ENCODE results near the gene PIGS. TPM values are rescaled to one million over a fixed set of nuclear protein-coding genes. Genes with fewer than 3 reads are reported as not detected.
A peak's percentile ranks its signal among the peaks of the same experiment; 100 is the strongest.
"Not testable (repeated sequence)": the region's sequence is repeated elsewhere in the genome, so short reads cannot be mapped to it uniquely, and the experiment has no call there.

Gene PIGS
- total RNA-seq, 1 donor from 2014 or later = 15.2 TPM

DNA sequence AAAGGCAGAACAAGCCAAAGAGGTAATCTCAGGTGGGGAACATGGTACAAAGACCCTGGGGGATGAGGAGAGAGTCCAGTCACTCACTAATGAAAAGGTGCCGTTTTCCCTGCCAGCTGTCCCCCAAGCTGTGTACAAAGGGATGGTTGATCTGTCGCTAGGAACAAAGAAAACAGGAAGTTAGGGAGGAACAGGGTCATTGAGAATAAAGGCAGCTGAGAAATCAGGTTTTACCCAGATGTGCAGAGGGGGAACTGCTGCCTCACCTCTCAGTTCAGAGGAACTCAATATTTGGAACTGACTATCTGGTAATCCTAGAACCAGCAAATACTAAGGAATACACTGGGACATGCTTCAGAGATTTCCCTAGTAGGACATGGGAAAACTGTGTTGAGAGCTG, 41.2 kb upstream of the PIGS start:
- Mint-ChIP-seq H3K27me3 (ENCODE audit: insufficient read depth, low read depth) (peaks cover 5% of the 10 kb centered on the region), H3K9me3 (no peaks in the 10 kb centered on the region), H3K27ac (peak overlapping the region; percentile 15), H3K4me1 (peaks cover 5% of the 10 kb centered on the region), H3K4me3 (no peak overlapping the region), H3K36me3 (peaks cover 24% of the 10 kb centered on the region)
- Histone ChIP-seq H3K4me3 (no peak overlapping the region), H3K79me2 (ENCODE audit: low read depth) (no peaks in the 10 kb centered on the region), H3K9ac (no peak overlapping the region), H3K27ac (no peak overlapping the region), H3K4me1 (no peaks in the 10 kb centered on the region), H3K36me3 (peaks cover 14% of the 10 kb centered on the region), H3K4me2 (no peak overlapping the region), H3F3A (ENCODE audit: low read depth) (peaks cover 16% of the 10 kb centered on the region), H3K27me3 (no peaks in the 10 kb centered on the region), H3K9me3 (ENCODE audit: low read depth) (no peaks in the 10 kb centered on the region), H2AFZ (replicated peaks) (no peak overlapping the region), H4K20me1 (ENCODE audit: low read depth) (no peaks in the 10 kb centered on the region)
- no peak for DNase-seq (ENCODE audit: low spot score)
- TF ChIP-seq, protein P1, sequence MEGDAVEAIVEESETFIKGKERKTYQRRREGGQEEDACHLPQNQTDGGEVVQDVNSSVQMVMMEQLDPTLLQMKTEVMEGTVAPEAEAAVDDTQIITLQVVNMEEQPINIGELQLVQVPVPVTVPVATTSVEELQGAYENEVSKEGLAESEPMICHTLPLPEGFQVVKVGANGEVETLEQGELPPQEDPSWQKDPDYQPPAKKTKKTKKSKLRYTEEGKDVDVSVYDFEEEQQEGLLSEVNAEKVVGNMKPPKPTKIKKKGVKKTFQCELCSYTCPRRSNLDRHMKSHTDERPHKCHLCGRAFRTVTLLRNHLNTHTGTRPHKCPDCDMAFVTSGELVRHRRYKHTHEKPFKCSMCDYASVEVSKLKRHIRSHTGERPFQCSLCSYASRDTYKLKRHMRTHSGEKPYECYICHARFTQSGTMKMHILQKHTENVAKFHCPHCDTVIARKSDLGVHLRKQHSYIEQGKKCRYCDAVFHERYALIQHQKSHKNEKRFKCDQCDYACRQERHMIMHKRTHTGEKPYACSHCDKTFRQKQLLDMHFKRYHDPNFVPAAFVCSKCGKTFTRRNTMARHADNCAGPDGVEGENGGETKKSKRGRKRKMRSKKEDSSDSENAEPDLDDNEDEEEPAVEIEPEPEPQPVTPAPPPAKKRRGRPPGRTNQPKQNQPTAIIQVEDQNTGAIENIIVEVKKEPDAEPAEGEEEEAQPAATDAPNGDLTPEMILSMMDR (IDR thresholded peaks at IDR 0.05) = no peak
- TF ChIP-seq EZH2 (IDR thresholded peaks at IDR 0.05) (no peak), EZH2phosphoT487 (IDR thresholded peaks at IDR 0.05) (no peak)

DNA sequence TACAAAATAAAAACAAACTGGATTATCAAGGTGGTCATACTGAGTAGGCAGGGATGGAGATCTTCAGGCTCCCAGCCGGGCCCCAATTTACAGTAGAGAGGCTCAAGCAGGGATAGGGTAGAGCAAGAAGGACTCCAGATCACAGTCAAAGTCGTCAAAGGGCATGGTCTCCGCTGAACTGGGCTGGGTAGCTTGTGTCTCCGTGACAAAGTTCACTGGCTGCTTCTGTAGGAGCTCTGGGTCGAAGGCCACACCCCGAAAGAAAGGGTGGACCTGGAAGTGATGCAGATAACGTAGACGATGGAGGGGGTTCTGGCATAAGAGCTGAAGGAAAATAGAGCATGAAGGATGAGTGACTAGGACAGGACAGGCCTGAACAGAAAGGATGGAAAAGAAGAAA, 39.1 kb upstream of the PIGS start:
- Mint-ChIP-seq H3K4me3 (no peak overlapping the region), H3K9me3 (no peaks in the 10 kb centered on the region), H3K27ac (no peak overlapping the region), H3K36me3 (peaks cover 19% of the 10 kb centered on the region), H3K27me3 (ENCODE audit: insufficient read depth, low read depth) (peaks cover 5% of the 10 kb centered on the region), H3K4me1 (peaks cover 5% of the 10 kb centered on the region)
- Histone ChIP-seq H3K4me3 (no peak overlapping the region), H3K27ac (no peak overlapping the region), H3K36me3 (peaks cover 7% of the 10 kb centered on the region), H3K79me2 (ENCODE audit: low read depth) (no peaks in the 10 kb centered on the region), H3K4me1 (no peaks in the 10 kb centered on the region), H4K20me1 (ENCODE audit: low read depth) (no peaks in the 10 kb centered on the region), H3K9me3 (ENCODE audit: low read depth) (no peaks in the 10 kb centered on the region), H3K4me2 (no peak overlapping the region), H3K27me3 (no peaks in the 10 kb centered on the region), H3K9ac (no peak overlapping the region), H3F3A (ENCODE audit: low read depth) (peaks cover 16% of the 10 kb centered on the region), H2AFZ (replicated peaks) (no peak overlapping the region)
- DNase-seq (ENCODE audit: low spot score) = no peak
- TF ChIP-seq EZH2 (IDR thresholded peaks at IDR 0.05) (no peak), EZH2phosphoT487 (IDR thresholded peaks at IDR 0.05) (no peak)
- TF ChIP-seq, protein P1 (IDR thresholded peaks at IDR 0.05) = no peak

DNA sequence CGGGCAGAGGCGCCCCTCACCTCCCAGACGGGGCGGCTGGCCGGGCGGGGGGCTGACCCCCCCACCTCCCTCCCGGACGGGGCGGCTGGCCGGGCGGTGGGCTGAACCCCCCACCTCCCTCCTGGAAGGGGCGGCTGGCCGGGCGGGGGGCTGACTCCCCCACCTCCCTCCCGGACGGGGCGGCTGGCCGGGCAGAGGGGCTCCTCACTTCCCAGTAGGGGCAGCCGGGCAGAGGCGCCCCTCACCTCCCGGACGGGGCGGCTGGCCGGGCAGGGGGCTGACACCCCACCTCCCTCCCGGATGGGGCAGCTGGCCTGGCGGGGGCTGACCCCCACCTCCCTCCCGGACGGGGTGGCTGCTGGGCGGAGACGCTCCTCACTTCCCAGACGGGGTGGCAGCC, 32.7 kb upstream of the PIGS start:
- H3K27me3 Mint-ChIP-seq (ENCODE audit: insufficient read depth, low read depth); DNase-seq (ENCODE audit: low spot score); H4K20me1 ChIP-seq (ENCODE audit: low read depth): not testable (repeated sequence)

DNA sequence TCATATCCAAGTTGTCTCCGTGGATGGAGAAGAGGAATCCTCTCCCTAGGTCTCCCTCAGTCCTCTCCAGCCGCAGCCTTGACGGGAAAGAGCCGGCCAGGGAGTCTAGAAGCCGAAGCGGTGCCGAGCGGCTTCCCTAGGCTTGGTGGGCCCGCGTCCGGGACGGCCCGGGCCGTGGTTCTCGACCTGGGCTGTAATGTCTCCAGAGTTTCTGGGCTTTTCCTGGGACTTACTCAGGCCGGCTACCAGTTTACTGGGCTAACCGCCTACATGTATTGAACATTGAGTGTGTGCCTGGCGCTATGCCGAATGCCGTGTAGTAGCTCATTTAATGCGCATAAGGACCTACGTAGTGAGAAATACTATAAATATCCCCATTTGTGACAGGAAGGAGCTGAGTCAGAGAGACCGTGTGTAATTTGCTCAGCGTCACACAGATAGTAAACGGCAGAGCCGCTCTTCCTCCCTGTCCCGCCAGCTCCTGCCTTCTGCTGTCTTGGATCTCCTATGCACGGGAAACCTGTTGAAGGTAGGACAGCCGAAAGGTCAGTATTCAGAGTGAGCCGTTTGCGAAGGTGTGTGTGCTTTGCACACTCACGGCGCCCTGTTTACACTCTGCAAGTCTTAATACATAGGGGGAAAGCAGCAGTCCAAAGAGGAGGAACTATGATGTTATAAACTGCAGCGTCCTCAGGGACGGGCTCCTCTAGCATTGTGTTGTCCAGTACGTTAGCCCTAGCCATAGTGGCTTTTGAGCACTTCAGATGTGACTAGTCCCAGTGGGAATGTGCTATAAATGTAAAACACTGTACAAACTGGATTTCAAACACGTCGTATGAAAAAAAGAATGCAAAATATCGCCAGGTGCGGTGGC, 28.2 kb upstream of the PIGS start:
- H3K27ac ChIP-seq = no peak overlapping the region
- no peak for DNase-seq (ENCODE audit: low spot score)

More for the DNA sequence above, 32.7 kb upstream of the PIGS start:
- not testable (repeated sequence) for H2AFZ ChIP-seq (replicated peaks); H3K9me3 ChIP-seq (ENCODE audit: low read depth); H3K9me3 Mint-ChIP-seq; H3K4me3 Mint-ChIP-seq; H3K9ac ChIP-seq; H3K36me3 ChIP-seq; H3K4me2 ChIP-seq; H3K27ac Mint-ChIP-seq; H3K79me2 ChIP-seq (ENCODE audit: low read depth); H3K27ac ChIP-seq; H3K4me3 ChIP-seq; H3K36me3 Mint-ChIP-seq
- H3F3A ChIP-seq (ENCODE audit: low read depth) = peaks cover 27% of the 10 kb centered on the region
- peaks cover 20% of the 10 kb centered on the region for H3K4me1 Mint-ChIP-seq
- H3K27me3 ChIP-seq = peaks cover 11% of the 10 kb centered on the region
- peaks cover 13% of the 10 kb centered on the region for H3K4me1 ChIP-seq

More for the DNA sequence above, 28.2 kb upstream of the PIGS start:
- peak overlapping the region; percentile 98 for H3K4me3 Mint-ChIP-seq
- peak overlapping the region; percentile 86 for H2AFZ ChIP-seq (replicated peaks)
- H3K36me3 ChIP-seq = peaks cover 20% of the 10 kb centered on the region
- no peak overlapping the region for H3K9ac ChIP-seq
- peaks cover 11% of the 10 kb centered on the region for H3K27me3 ChIP-seq
- peak overlapping the region; percentile 99 for H3K4me3 ChIP-seq
- no peaks in the 10 kb centered on the region for H3K9me3 ChIP-seq (ENCODE audit: low read depth)
- H3K4me1 ChIP-seq = peaks cover 20% of the 10 kb centered on the region
- TF ChIP-seq, protein P1 (IDR thresholded peaks at IDR 0.05) = no peak
- TF ChIP-seq EZH2phosphoT487 (IDR thresholded peaks at IDR 0.05) (no peak), EZH2 (IDR thresholded peaks at IDR 0.05) (no peak)
- no peak overlapping the region for H3K27ac Mint-ChIP-seq
- peaks cover 29% of the 10 kb centered on the region for H3F3A ChIP-seq (ENCODE audit: low read depth)
- H3K36me3 Mint-ChIP-seq = peaks cover 9% of the 10 kb centered on the region
- peaks cover 42% of the 10 kb centered on the region for H3K79me2 ChIP-seq (ENCODE audit: low read depth)
- peaks cover 5% of the 10 kb centered on the region for H3K27me3 Mint-ChIP-seq (ENCODE audit: insufficient read depth, low read depth)
- no peaks in the 10 kb centered on the region for H3K9me3 Mint-ChIP-seq
- H3K4me1 Mint-ChIP-seq = peaks cover 32% of the 10 kb centered on the region
- H3K4me2 ChIP-seq = peak overlapping the region; percentile 99
- peaks cover 13% of the 10 kb centered on the region for H4K20me1 ChIP-seq (ENCODE audit: low read depth)
